ENCODE measurements around the gene PHLDA2.

The PHLDA2 gene

DNA sequence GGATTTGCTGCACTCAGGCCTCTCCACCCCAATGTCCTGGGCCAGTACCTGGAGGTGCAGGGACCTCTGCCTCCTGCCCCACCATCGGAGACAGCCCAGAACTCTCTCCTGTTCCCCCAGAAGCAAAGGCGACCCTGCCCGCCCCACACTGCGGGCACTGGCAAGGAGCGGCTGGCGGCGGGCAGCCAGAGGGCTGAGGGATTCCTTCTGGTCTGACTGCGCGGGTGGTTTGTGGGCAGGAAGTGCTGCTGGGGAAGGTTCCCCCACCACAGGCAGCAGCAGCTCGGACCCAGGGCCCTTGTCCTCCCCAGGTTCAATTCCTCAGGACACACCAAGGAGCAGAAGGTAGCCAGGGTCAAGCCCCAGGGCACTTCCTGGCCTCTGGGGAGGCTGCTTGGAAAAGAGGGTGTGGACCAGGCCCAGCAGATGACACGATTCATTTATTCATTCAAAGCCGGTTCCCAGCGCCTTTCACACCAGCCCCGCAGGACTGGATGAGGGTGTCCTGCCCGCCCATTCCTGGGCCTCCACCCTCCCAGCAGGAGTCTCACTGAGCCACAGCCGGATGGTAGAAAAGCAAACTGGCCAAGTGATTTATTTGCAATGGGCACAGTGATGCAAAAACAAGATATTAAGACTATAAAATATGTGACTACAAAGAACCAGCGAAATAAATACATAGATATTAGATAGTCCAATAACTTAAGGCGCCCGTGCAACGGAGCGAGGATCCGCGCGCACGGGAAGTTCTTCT, 1.2 kb downstream of the PHLDA2 start:
- DNase-seq: no peak

- DNase-seq: no peak
Observed at GRCh38 chr11:2927121-2927800, 2.0 kb downstream of the PHLDA2 start.

DNA sequence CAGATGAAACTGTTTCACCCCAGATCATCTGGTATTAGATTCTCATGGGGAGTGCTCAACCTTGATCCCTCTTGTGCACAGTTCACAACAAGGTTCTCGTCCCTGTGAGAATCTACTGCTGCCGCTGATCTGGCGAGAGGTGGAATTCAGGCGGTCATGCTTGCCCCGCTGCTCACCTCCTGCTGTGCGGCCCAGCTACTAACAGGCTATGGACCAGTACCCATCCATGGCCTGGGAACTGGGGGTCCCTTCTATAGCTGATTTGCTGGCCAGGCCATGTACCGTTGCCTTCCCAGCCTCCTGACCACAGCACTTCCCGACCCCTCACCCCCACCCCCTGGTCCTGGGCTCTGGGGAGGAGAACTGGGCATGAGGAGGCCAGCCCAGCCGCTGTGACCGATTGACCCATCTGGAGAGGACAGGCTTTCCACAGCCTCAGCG, 2.6 kb downstream of the PHLDA2 start:
- no peak for DNase-seq

DNA sequence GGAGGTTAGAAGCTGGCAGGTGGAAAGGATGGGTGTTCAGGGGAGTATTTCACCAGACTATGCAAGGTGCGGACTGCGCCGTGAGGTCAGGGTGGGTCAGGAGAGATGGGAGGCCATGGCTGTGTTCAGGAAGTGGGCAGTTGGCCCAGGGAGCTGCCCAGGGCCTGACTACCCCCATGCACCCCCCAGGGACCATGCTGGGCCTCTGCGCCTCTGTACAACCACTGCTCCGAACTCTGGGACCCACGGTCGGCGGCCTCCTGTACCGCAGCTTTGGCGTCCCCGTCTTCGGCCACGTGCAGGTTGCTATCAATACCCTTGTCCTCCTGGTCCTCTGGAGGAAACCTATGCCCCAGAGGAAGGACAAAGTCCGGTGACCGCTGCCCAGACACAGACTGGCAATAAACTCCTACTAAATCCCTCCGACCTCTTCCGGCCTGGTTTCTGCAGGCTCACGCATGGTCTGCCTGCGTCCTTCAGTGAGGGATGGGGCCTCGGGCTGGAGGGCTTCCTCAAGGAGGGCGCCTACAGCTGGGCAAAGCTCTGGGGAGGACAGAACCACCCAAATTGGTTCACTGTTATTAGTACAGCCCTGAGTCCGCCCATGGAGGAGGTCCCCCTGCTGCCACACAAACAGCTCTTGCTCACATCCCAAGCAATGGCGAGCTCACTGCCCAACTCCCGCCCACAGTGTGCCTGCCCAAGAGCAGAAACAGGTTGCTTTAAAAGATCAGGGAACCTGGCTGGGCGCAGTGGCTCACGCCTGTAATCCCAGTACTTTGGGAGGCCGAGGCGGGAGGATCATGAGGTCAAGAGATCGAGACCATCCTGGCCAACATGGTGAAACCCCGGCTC, 4.2 kb downstream of the PHLDA2 start:
- DNase-seq: no peak

DNA sequence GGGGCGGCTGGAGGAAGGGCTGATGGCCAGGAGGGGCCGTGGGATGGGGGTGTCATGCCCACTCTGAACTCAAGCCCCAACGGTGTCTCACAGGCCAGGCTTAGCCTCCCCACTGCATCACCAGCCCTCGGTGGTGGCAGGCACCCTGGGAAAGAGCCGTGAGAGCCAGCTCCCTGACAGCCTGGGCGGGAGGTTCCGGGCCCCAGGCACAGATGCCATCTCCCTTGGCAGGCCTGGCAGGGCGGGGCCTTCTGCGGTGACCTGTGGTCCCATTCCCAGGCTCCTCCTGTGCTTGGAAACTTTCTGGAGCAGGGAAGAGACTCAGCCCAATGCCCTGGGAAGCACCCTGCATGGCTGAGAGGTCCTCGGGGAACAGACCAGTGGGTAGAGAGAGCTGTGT, 4.8 kb downstream of the PHLDA2 start:
- DNase-seq: no peak

DNA sequence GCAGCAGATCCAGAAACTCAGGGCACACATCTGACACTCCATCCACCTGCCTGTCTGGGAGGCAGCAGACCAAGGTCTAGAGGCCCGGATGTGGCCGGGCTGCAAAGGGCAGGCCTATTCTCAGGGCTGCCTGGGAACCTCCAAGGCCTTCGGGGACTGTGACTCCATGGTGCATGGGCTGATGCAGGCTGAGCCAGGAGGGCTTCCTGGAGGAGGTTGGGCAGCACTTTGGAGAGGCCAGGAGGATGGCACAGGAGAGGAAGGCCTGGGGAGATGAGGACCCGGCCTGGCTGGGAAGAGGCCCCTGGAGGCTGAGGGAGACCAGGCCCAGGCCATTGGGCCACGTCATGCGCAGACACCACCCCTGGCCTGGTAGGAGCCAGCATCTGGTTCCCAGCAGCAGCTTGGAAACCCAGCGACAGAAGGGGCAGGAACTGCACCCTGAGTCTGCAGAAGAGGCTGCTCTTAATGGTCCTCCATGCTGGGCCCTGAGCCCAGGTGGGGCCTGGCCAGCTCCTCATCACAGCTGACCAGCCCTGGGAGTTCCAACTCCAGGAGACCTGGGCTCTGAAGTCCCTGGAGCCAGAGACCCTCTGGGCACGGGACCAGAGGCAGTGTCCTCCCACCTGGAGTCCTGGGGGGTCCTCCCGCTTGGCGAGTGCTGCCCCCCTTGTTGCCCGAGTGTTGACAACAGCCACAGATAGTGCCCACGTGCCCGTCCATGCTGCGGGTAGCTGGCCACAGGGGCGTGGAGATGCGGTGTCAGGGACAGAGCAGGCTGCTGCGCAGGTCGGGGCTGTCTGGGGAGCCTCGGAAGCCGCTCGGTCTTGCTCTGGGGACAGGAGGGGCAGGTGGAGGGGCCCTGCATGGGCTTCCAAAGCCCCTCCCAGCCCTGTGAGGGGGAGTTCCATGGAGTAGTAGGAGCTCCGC, 5.5 kb downstream of the PHLDA2 start:
- no peak for DNase-seq

- no peak for DNase-seq
Observed at GRCh38 chr11:2922655-2923054, 6.6 kb downstream of the PHLDA2 start.

DNA sequence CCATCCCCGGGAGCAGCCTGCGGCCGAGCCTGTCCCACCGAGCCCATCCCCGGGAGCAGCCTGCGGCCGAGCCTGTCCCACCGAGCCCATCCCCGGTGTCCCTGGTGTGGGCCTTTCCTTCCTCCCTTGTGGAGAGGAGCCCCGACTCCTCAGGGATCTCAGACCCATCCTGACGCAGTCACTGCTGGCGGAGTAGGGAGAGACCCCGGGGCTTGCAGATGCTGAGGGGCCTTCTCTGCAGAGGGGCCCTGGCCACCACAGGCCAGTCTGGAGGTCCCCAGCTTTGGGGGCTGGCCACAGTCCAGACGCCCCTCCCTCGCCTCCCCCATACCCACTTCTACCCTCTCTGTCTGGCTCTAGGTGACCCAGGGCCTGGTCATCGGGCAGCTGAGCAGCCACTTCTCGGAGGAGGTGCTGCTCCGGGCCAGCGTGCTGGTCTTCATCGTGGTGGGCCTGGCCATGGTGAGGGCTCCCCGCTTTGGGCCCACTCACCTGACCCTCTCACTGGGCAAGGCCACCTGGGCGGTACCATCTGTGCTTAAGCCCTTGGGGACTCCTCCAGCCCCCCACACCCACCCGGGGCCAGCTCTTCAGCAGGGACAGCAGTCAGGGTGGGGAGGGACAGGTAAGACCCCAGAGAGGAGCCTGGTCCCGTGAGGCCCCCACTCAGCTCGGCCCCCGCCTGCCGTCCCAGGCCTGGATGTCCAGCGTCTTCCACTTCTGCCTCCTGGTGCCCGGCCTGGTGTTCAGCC, 7.3 kb downstream of the PHLDA2 start:
- no peak for DNase-seq

DNA sequence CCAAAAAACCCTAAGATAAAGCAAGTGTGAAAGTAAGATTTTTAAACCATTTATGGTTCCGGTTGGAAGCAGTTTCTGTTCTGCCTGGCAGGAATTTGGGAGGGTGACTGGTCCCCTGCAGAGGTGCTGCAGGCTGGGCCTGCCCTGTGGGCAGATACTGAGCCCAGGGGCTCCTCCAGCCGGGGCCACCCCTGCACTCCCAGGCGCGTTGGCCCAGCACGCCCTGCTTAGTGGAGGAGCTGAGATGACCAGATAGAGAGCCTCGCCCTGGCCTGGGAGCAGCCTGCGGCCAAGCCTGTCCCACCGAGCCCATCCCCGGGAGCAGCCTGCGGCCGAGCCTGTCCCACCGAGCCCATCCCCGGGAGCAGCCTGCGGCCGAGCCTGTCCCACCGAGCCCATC, 8.0 kb downstream of the PHLDA2 start:
- DNase-seq: no peak

DNA sequence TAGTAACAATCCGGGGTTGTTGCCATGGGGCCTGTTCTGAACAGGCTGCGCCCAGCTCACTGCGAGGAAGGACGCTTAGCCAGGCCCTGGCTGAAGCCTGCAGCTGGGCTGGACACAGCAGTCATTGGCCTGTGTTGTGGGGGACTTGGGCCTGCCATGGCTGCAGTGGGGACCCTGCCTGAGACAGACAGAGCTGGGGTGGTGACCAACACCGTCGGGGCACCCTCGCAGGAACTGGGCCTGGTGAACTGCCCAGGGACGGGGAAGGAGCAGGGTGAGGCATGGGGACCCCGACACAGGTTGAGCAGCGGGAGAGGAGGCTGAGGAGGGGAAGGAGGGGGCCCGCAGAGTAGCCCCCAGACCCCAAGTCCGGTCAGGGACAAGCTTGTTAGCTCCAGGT, 8.9 kb downstream of the PHLDA2 start:
- DNase-seq: no peak

DNA sequence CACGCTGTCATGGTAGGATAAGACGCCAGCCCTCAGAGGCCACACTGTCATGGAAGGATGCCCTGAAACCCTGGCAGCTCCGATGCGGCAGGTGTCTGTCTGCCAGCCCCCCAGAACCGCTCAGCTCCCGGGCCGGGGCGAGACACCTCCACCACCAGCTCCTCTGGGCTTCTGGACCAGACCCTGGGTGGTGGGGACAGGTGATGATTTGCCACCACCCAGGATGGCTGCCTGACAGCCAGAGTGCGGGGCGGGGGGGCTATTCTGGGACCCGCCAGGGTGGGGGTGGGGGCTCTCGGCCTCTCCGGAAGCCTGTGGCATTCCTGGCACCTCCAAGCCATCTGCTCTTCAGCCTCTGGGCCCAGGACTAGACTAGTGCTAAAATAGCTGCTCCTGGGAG, 9.4 kb downstream of the PHLDA2 start:
- DNase-seq: no peak

GRCh38 chr11:2919188-2919587, 10.0 kb downstream of the PHLDA2 start:
- no peak for DNase-seq

GRCh38 chr11:2917842-2918490, 11.3 kb downstream of the PHLDA2 start:
- no peak for DNase-seq

- DNase-seq: no peak
Observed at GRCh38 chr11:2916892-2917645, 12.2 kb downstream of the PHLDA2 start.

DNA sequence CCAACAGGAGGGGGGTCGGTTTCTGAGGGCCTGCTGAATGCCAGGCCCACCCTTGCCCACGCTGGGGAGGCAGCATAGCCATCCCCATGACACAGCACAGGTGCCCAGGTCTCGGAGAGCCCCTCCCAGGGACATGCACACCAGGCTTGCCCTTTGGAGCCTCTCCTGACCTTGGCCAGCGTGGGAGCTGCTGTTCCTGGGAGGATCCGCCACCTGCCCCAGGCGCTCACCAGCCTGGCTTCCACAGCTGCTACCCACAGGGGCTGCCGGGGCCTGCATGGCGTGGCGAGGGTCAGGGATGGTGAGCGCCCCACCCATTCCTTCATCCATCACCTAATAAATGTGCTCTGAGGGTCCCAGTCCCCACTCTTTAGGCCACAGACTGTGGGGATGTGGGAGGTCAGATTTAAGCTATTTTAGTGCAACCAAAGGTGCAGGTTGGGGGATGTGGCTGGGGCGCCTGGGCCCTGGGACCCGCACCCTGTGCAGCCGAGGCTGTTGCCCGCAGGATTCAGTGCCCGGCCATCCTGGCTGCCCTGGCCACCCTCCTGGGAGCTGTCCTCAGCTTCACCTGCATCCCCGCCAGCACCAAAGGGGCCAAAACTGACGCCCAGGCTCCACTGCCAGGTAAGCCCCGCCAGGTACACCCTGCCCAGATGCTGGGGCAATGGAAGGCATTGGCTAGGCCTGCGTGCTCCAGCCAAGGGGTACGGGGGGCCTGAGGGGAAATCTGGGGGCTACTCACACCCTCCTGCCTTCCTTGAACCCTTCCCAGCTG, 12.9 kb downstream of the PHLDA2 start:
- no peak for DNase-seq

- no peak for DNase-seq
Observed at GRCh38 chr11:2915473-2915872, 13.7 kb downstream of the PHLDA2 start.

DNA sequence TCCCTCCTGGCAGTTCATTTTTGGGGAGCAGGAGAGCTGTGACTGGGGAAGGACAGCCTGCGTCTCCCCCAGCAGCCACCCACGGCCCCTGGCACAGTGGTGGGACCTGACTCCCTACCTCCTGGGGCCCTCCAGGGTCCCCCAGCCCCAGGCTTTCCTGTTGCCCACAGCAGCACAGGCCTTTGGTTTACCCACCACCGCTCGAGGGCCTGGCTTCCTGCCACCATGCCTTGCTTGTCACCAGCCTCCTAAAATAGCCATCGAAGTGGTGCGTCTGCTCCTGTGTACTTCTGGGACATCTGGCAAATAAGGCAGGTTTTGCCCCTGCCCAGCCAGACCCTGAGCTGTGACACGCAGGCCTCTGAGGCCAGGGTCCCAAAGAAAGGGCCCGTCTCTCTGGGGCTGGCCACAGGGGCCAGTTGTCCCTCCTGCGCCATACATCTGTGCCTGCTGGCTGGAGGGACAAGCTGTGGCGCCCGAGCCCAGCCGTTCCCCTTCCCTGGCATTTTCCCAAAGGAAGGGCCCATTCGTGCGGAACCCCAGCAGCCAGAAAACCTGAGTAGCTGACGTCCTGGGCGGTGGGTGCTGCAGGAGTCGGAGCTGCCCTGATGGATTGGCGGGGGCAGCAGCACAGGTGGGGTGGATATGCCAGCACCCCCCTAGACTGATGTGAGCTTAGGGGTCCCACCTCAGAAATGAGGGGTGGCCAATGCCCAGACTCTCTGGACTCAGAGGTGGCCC, 14.6 kb downstream of the PHLDA2 start:
- DNase-seq: no peak

DNA sequence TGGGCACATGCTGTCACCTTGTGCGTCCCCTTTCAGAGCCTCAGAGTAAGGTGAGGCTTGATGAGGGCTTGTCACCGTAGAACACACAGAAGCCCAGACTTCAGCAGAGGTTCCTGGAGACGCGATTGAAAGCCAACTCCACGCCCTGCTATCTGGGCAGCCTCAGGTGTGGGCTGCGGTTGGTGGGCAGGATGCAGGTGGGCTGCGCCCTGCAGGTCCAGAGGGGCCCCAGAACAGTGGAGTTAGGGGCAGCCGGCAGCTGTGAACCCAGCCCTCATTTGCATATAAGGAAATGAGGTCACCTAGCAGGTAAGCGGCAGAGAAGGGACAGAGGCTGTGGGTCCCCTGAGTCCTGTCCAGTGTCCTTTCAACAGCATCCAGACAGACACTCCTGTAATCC, 15.4 kb downstream of the PHLDA2 start:
- no peak for DNase-seq

GRCh38 chr11:2913019-2913431, 16.2 kb downstream of the PHLDA2 start:
- no peak for DNase-seq

Data from AML-193 (cell line).